ENCODE data around the gene TRPV6. TPM values are rescaled to one million over a fixed set of nuclear protein-coding genes. Genes with fewer than 3 reads are reported as not detected.

The TRPV6 gene
- total RNA-seq, 1 donor from 2014 or later, result not detected

- no peak for DNase-seq (ENCODE audit: low spot score)
- Mint-ChIP-seq H3K9me3 (peaks cover 4% of the 10 kb centered on the region), H3K27ac (no peak overlapping the region), H3K4me3 (ENCODE audit: low read depth) (no peak overlapping the region), H3K4me1 (ENCODE audit: low read depth) (no peaks in the 10 kb centered on the region), H3K36me3 (ENCODE audit: low read depth) (no peaks in the 10 kb centered on the region), H3K27me3 (ENCODE audit: low read depth) (peaks cover 7% of the 10 kb centered on the region)
- intact Hi-C loops (cut with micrococcal nuclease), result no loop called here
These were observed 16.1 kb upstream of the TRPV6 start for GRCh38 chr7:142901426-142902259.

GRCh38 chr7:142899661-142900060 lies 14.1 kb upstream of the TRPV6 start:
- DNase-seq (ENCODE audit: low spot score), result no peak

GRCh38 chr7:142898377-142899170 lies 13.0 kb upstream of the TRPV6 start:
- Mint-ChIP-seq H3K4me1 (ENCODE audit: low read depth) (no peaks in the 10 kb centered on the region), H3K4me3 (ENCODE audit: low read depth) (no peak overlapping the region), H3K9me3 (no peaks in the 10 kb centered on the region), H3K27me3 (ENCODE audit: low read depth) (peaks cover 7% of the 10 kb centered on the region), H3K36me3 (ENCODE audit: low read depth) (no peaks in the 10 kb centered on the region), H3K27ac (no peak overlapping the region)
- DNase-seq (ENCODE audit: low spot score), result no peak
- intact Hi-C loops (cut with micrococcal nuclease), result no loop called here

More at GRCh38 chr7:142899661-142900060, 14.1 kb upstream of the TRPV6 start:
- peaks cover 7% of the 10 kb centered on the region for H3K27me3 Mint-ChIP-seq (ENCODE audit: low read depth)
- no peaks in the 10 kb centered on the region for H3K9me3 Mint-ChIP-seq
- H3K4me3 Mint-ChIP-seq (ENCODE audit: low read depth), result no peak overlapping the region
- H3K27ac Mint-ChIP-seq, result no peak overlapping the region
- intact Hi-C loops (cut with micrococcal nuclease), result no loop called here
- no peaks in the 10 kb centered on the region for H3K4me1 Mint-ChIP-seq (ENCODE audit: low read depth)
- H3K36me3 Mint-ChIP-seq (ENCODE audit: low read depth), result no peaks in the 10 kb centered on the region

- H3K4me3 Mint-ChIP-seq (ENCODE audit: low read depth), result no peak overlapping the region
- no peaks in the 10 kb centered on the region for H3K9me3 Mint-ChIP-seq
- peaks cover 4% of the 10 kb centered on the region for H3K27me3 Mint-ChIP-seq (ENCODE audit: low read depth)
- intact Hi-C loops (cut with micrococcal nuclease), result no loop called here
- no peaks in the 10 kb centered on the region for H3K4me1 Mint-ChIP-seq (ENCODE audit: low read depth)
- no peak for DNase-seq (ENCODE audit: low spot score)
- H3K27ac Mint-ChIP-seq, result no peak overlapping the region
- H3K36me3 Mint-ChIP-seq (ENCODE audit: low read depth), result no peaks in the 10 kb centered on the region
These were observed 12.1 kb upstream of the TRPV6 start for GRCh38 chr7:142897691-142898090.

- Mint-ChIP-seq H3K36me3 (ENCODE audit: low read depth) (no peaks in the 10 kb centered on the region), H3K27ac (no peak overlapping the region), H3K27me3 (ENCODE audit: low read depth) (peaks cover 4% of the 10 kb centered on the region)
These were observed 11.3 kb upstream of the TRPV6 start for GRCh38 chr7:142896741-142897379.

GRCh38 chr7:142896151-142896550 lies 10.6 kb upstream of the TRPV6 start:
- Mint-ChIP-seq H3K4me1 (ENCODE audit: low read depth) (no peaks in the 10 kb centered on the region), H3K36me3 (ENCODE audit: low read depth) (no peaks in the 10 kb centered on the region), H3K27me3 (ENCODE audit: low read depth) (peaks cover 4% of the 10 kb centered on the region), H3K4me3 (ENCODE audit: low read depth) (no peak overlapping the region), H3K27ac (no peak overlapping the region), H3K9me3 (no peaks in the 10 kb centered on the region)
- no peak for DNase-seq (ENCODE audit: low spot score)
- intact Hi-C loops (cut with micrococcal nuclease), result no loop called here

More at GRCh38 chr7:142896741-142897379, 11.3 kb upstream of the TRPV6 start:
- H3K9me3 Mint-ChIP-seq, result no peaks in the 10 kb centered on the region
- no peaks in the 10 kb centered on the region for H3K4me1 Mint-ChIP-seq (ENCODE audit: low read depth)
- intact Hi-C loops (cut with micrococcal nuclease), result no loop called here
- DNase-seq (ENCODE audit: low spot score), result no peak
- H3K4me3 Mint-ChIP-seq (ENCODE audit: low read depth), result no peak overlapping the region

- DNase-seq (ENCODE audit: low spot score), result no peak
- H3K27me3 Mint-ChIP-seq (ENCODE audit: low read depth), result peaks cover 4% of the 10 kb centered on the region
- no peak overlapping the region for H3K27ac Mint-ChIP-seq
- H3K9me3 Mint-ChIP-seq, result no peaks in the 10 kb centered on the region
- H3K4me3 Mint-ChIP-seq (ENCODE audit: low read depth), result no peak overlapping the region
- intact Hi-C loops (cut with micrococcal nuclease), result no loop called here
- no peaks in the 10 kb centered on the region for H3K36me3 Mint-ChIP-seq (ENCODE audit: low read depth)
- H3K4me1 Mint-ChIP-seq (ENCODE audit: low read depth), result no peaks in the 10 kb centered on the region
These were observed 9.5 kb upstream of the TRPV6 start for GRCh38 chr7:142894985-142895593.

- Mint-ChIP-seq H3K36me3 (ENCODE audit: low read depth) (no peaks in the 10 kb centered on the region), H3K4me3 (ENCODE audit: low read depth) (no peak overlapping the region), H3K27me3 (ENCODE audit: low read depth) (peaks cover 2% of the 10 kb centered on the region), H3K9me3 (no peaks in the 10 kb centered on the region), H3K27ac (no peak overlapping the region), H3K4me1 (ENCODE audit: low read depth) (no peaks in the 10 kb centered on the region)
- intact Hi-C loops (cut with micrococcal nuclease), result no loop called here
- no peak for DNase-seq (ENCODE audit: low spot score)
These were observed 8.8 kb upstream of the TRPV6 start for GRCh38 chr7:142894112-142894984.

- H3K4me1 Mint-ChIP-seq (ENCODE audit: low read depth), result no peaks in the 10 kb centered on the region
- H3K27me3 Mint-ChIP-seq (ENCODE audit: low read depth), result no peaks in the 10 kb centered on the region
- no peaks in the 10 kb centered on the region for H3K36me3 Mint-ChIP-seq (ENCODE audit: low read depth)
- DNase-seq (ENCODE audit: low spot score), result no peak
- H3K27ac Mint-ChIP-seq, result no peak overlapping the region
- H3K4me3 Mint-ChIP-seq (ENCODE audit: low read depth), result no peak overlapping the region
- no peaks in the 10 kb centered on the region for H3K9me3 Mint-ChIP-seq
- intact Hi-C loops (cut with micrococcal nuclease), result no loop called here
These were observed 7.4 kb upstream of the TRPV6 start for GRCh38 chr7:142892951-142893350.

- no peaks in the 10 kb centered on the region for H3K4me1 Mint-ChIP-seq (ENCODE audit: low read depth)
- DNase-seq (ENCODE audit: low spot score), result no peak
- no peaks in the 10 kb centered on the region for H3K36me3 Mint-ChIP-seq (ENCODE audit: low read depth)
- no peaks in the 10 kb centered on the region for H3K27me3 Mint-ChIP-seq (ENCODE audit: low read depth)
- intact Hi-C loops (cut with micrococcal nuclease), result no loop called here
- no peak overlapping the region for H3K27ac Mint-ChIP-seq
- no peak overlapping the region for H3K4me3 Mint-ChIP-seq (ENCODE audit: low read depth)
- no peaks in the 10 kb centered on the region for H3K9me3 Mint-ChIP-seq
These were observed 6.0 kb upstream of the TRPV6 start for GRCh38 chr7:142891490-142892082.

GRCh38 chr7:142890874-142891485 lies 5.4 kb upstream of the TRPV6 start:
- H3K36me3 Mint-ChIP-seq (ENCODE audit: low read depth), result no peaks in the 10 kb centered on the region
- no peak for DNase-seq (ENCODE audit: low spot score)
- no peaks in the 10 kb centered on the region for H3K27me3 Mint-ChIP-seq (ENCODE audit: low read depth)
- no peak overlapping the region for H3K4me3 Mint-ChIP-seq (ENCODE audit: low read depth)
- intact Hi-C loops (cut with micrococcal nuclease), result no loop called here
- no peaks in the 10 kb centered on the region for H3K4me1 Mint-ChIP-seq (ENCODE audit: low read depth)
- H3K9me3 Mint-ChIP-seq, result no peaks in the 10 kb centered on the region
- H3K27ac Mint-ChIP-seq, result no peak overlapping the region
